GM21529 (cell line): ENCODE results near the gene STXBP2.

Experiments
- ATAC-seq: cut with Tn5 transposase; IDR thresholded peaks from one replicate; pipeline ENCODE4 v1.9.1; 2021; ENCODE audit not compliant: unreplicated experiment

STXBP2 gene

GRCh38 chr19:7636691-7637373 is at the start of gene STXBP2:
TSS of gene STXBP2 (plus strand) at chr19:7637110. CDS start at chr19:7637150, 40 bp downstream.
- no peak for ATAC-seq

- ATAC-seq = no peak
These were observed 47.1 kb upstream of the STXBP2 start for GRCh38 chr19:7589822-7590221.

DNA sequence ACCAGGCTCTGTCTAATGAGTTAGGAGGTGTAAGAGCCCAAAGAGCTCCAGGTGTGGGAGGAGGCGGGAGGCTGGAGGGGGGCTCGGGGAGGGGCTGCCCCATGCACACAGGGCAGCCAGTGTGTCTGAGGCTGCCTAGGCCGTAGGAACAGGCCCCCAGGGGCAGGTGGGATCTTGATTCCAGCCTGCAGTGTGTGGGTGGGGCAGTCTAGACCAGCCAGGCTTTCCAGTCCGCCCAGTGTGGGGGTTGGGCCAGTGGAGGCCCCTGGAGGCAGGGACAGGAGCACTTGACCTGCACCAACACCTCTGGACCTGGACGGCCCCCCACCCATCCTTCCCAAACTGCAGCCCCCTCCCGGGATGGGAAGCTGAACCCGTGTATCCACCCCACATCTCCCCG is 46.7 kb upstream of the STXBP2 start:
- ATAC-seq = no peak

DNA sequence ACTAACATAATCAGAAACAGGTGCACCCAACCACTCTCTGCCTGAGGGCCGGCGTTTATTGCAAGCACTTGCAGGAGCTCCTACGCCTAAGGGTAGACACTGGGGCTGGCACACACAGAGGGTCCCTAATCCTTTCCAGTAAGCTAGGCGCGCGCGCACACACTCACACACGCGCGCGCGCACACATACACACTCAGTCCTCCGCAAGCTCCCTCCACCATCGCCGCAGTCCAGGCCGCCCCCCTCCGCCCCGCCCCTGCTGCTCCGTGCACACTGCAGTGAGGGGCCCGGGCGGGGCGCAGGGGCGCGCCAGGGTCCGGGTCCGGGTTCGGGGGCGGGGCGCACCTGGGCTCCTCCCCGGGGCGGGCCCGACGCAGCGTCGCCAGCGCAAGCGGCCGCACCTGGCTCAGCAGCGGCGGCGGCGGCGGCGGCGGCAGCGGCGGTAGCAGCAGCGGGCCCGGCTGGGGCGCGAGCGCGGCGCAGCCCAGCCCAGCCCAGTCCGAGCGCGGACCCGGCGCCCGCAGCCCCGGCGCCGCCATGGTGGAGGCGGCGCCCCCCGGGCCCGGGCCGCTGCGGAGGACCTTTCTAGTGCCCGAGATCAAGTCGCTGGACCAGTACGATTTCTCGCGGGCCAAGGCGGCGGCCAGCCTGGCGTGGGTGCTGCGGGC is 41.3 kb upstream of the STXBP2 start, which contains the start of gene CAMSAP3:
TSS of gene CAMSAP3 (plus strand) at position 398 of the 668 bp plus-strand sequence. CDS start at position 538, 140 bp downstream.
- ATAC-seq = no peak

GRCh38 chr19:7596211-7596937 is 40.5 kb upstream of the STXBP2 start:
- no peak for ATAC-seq

DNA sequence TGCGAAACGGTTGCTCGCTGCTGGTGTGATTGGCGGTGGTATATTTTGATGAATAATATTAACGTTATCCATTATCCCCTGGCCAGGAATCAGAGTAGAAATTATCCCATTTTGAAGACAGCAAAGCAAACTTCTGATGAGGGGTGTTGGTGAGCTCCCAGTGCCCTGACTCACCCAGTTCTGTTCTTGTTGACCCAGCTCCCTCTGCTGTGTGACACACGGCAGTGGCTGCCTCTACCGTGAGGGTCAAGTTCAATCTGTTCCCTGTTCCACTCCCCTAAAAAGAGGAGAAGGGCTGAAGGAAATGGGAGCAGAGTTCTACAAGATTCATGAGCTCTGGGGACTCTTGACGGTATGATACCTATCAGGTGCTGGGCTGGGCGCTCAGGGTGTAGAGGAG is 39.2 kb upstream of the STXBP2 start:
- ATAC-seq = no peak

GRCh38 chr19:7598180-7598579 is 38.7 kb upstream of the STXBP2 start:
- ATAC-seq = no peak

- ATAC-seq = no peak
These were observed 36.2 kb upstream of the STXBP2 start for GRCh38 chr19:7600721-7601120.

DNA sequence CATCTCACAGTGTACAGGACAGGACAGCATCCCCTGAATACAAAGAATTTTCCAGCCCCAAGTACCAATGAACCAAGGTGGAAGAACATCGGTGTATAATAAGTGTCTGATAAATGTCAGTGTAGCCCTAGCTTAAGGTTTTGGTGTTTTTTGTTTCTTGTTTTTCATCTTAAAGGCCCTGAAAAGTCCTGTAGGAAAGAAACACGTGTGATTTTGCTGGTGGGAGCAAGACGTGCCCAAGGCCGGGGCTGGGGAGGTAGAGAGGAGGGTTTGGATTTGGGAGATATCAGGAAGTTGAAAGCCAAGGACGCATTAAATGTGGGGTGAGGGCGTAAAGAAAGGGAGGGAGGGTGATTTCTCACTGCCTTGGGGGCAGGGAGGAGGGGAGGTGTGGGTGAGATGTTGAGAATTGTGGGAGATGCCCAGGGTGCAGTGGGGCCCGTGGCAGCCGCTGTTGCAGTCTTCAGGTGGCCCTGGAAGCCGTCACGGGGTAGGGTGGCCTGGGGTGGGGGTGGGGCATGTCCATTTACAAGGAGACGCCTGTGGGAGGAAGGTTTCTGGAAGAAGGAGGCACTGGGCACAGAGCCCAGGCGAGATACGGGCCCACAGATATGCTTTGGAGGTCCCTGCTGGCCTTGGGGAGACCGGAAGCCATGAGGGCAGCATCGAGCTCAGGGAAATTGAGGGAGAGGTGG is 34.5 kb upstream of the STXBP2 start:
- ATAC-seq = no peak

- no peak for ATAC-seq
These were observed 33.9 kb upstream of the STXBP2 start for GRCh38 chr19:7602935-7603497.

DNA sequence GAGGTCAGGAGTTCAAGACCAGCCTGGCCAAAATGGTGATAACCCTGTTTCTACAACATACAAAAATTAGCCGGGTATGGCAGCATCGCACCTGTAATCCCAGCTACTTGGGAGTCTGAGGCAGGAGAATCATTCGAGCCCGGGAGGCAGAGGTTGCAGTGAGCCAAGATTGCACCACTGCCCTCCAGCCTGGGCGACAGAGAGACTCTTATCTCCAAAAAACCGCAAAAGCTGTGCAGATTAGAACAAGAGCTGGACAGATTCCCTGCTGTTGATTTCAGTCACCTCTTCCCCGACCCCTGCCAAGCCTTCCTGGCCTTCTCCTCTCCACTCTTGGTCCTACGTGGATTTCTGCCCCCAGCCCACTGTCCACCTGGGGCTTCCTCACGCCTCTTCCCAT is 33.0 kb upstream of the STXBP2 start:
- no peak for ATAC-seq

GRCh38 chr19:7605490-7606222 is 31.3 kb upstream of the STXBP2 start:
- ATAC-seq = no peak

DNA sequence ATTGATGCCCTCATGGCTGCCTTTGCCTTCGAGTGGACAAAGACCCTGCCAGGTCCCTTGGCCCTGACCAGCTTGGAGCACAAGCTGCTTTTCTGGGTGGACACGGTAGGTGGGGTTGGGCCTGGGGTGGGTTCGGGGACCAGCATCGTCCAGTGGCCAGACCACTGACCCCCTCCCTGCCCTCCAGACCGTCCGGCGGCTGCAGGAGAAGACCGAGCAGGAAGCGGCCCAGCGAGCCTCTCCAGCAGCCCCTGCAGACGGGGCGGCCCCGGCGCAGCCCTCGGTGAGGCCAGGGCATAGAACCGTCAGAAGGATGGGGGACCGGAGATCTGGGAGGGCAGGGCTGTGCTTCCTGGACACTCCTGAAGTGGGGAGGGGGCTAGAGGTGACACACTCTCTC is 30.6 kb upstream of the STXBP2 start:
- no peak for ATAC-seq

DNA sequence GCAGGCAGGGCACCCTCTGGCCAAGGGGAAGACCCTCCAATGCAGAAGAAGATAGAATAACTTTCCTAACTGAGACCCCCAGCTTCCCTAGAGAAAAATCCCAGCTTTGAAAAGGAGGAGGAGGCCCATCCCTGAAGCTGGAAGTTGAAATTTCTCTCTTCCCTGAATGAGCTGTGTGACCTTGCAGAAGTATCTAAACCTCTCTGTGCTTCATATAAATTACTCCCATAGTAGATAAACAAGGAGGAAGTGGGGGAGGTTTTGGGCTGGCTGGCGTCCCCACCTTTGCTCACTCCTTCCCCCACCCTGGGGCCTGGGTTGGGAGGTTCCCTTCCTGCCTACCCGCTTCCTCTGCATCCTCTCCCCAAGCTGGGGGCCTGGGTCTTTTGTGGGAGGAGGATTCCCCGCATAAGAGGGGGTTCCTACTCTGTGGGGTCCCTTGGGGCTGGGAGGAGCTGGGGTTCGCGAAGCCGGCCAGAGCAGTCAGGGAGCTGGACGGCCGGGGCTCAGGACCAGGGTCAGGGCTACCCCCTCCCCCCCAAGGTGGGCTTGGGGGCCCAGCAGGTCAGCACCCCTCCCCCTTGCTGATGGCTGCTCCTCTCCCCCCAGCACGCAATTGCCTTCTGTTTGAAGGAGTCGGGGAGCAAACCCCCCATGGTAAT is 29.6 kb upstream of the STXBP2 start:
- ATAC-seq = no peak

GRCh38 chr19:7607874-7608560 is 28.9 kb upstream of the STXBP2 start:
- ATAC-seq = no peak

- no peak for ATAC-seq
These were observed 26.2 kb upstream of the STXBP2 start for GRCh38 chr19:7610491-7611240.

DNA sequence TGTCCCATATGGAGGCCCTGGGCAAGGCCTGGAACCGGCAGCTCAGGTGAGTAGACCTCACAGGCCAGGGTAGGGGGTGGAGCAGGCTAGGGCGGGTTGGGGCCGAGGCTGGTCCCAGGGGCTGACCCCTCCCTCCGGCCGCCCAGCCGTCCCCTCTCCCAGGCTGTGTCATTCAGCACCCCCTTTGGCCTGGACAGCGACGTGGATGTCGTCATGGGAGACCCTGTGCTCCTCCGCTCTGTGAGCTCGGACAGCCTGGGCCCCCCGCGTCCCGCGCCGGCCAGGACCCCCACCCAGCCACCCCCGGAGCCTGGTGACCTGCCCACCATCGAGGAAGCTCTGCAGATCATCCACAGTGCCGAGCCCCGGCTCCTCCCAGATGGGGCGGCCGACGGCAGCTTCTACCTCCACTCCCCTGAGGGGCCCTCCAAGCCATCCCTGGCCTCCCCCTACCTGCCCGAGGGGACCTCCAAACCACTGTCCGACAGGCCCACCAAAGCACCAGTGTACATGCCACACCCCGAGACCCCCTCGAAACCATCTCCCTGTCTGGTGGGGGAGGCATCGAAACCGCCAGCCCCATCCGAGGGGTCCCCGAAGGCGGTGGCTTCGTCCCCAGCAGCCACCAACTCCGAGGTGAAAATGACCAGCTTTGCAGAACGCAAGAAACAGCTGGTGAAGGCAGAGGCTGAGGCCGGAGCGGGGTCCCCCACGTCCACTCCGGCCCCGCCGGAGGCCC is 25.2 kb upstream of the STXBP2 start:
- ATAC-seq = no peak
